HUES48 (cell line): ENCODE results near the gene TRH.

Source experiments
- H3K27ac ChIP-seq: one replicate; pipeline ENCODE4 v1.7.0; 2013; ENCODE audit warnings: low read depth, low read length, inconsistent platforms
- H3K27me3 ChIP-seq: 2 replicates; pipeline ENCODE4 v1.6.1; 2013; ENCODE audit warnings: mild to moderate bottlenecking, low read length; ENCODE audit not compliant: control insufficient read depth, insufficient read depth
- H3K36me3 ChIP-seq: 2 replicates; pipeline ENCODE4 v1.6.1; 2013; ENCODE audit warnings: low read length; ENCODE audit not compliant: control insufficient read depth, insufficient read depth
- H3K4me1 ChIP-seq: 2 replicates; pipeline ENCODE4 v1.6.1; 2013; ENCODE audit warnings: mild to moderate bottlenecking, low read length; ENCODE audit not compliant: control insufficient read depth, insufficient read depth
- H3K4me3 ChIP-seq: 2 replicates; pipeline ENCODE4 v1.5.1; 2013; ENCODE audit warnings: mild to moderate bottlenecking, low read depth, low read length
- H3K9ac ChIP-seq: 2 replicates; pipeline ENCODE4 v1.6.1; 2013; ENCODE audit warnings: mild to moderate bottlenecking, low read depth, low read length, moderate library complexity
- H3K9me3 ChIP-seq: 2 replicates; pipeline ENCODE4 v1.6.1; 2013; ENCODE audit warnings: low read length; ENCODE audit not compliant: control insufficient read depth, insufficient read depth

The TRH gene

DNA sequence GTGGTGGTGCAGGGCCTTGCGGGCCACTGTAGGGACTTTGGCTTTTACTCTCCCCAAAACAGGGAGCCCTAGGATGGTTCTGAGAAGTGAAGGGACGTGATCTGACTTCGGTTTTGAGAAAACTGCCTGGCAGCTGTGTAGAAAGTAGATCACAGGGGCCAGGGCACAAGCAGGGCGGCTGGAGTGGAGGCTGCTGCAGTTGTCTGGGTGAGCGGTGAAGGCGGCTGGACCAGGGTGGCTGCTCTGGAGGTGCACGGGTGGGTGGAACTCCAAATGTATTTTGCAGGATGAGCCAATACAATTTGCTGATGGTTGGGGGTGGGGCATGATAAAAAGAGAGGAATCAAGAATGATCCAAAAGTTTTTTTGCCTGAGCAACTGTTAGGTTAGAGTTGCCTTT, 29.8 kb upstream of the TRH start:
- H3K9me3 ChIP-seq = no peaks in the 10 kb centered on the region
- H3K36me3 ChIP-seq = no peaks in the 10 kb centered on the region
- H3K27ac ChIP-seq = no peak overlapping the region
- no peaks in the 10 kb centered on the region for H3K27me3 ChIP-seq
- H3K4me1 ChIP-seq = no peaks in the 10 kb centered on the region
- no peak overlapping the region for H3K4me3 ChIP-seq
- no peak overlapping the region for H3K9ac ChIP-seq

DNA sequence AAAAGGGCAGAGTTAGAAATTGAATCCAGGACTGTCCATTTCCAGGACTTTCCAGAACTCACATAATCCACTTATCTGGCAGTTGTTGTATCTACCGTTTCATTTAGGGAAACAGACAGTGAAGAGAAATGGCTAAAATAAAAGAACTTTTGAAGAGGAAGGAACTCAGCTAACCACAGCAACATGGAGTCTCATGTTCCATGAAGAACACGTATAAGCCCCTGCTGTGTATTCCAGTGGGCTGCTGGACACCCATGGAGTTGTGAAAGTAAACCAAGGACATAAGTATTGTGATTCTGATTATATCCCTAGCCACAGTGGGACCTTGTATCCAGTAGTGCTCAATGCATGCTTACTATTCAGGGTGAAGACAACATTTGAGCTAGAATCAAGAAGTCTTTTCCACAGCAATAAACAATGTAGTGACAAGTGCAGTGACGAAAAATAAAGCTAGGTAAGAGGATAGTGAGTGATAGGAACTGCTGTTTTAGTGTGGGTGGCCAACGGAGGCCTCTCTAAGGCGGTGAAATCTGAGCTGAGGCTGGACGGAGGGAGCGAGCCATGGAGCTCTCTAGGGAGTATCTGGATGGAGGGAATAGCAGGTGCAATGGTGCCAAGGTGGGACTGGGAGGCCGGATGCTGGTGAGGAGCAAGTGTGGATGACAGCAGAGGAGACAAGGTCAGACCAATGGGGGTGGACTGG, 26.8 kb upstream of the TRH start:
- Histone ChIP-seq H3K9ac (no peak overlapping the region), H3K36me3 (no peaks in the 10 kb centered on the region), H3K4me3 (no peak overlapping the region), H3K4me1 (no peaks in the 10 kb centered on the region), H3K27ac (no peak overlapping the region), H3K27me3 (no peaks in the 10 kb centered on the region), H3K9me3 (no peaks in the 10 kb centered on the region)

DNA sequence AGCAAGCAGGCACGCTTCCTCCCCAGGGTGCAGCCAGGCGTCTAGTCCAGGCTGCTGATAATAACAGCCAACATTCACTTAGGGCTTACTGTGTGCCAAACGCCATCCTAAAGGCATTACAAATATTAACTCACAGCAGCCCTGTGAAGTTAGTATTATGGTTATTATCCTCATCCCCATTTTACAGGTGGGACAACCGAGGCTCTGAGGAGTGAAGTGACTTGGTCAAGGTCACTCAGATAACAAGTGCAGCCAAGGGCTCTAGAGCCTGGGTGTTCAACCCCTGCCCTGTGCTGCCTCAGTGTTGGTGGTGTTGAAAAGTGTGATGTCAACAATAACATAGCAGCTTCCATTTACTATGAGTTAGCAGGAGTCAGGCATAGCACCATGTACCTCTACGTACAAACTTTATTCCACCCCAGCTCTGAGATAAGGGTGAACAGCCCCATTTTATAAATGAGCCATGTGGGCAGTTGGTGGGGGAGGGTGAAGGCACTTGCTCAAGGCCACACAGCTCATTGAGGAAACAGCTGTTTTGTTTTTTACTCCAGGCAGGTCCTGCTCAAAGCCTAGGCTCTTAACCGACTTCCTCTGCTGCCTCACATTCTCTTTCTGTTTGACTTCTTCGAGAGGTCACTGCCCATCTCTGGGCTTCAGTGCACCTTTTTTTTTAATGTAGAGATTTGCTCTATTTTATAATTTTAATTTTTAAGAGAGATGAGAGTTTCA, 24.0 kb upstream of the TRH start:
- H3K4me3 ChIP-seq = no peak overlapping the region
- H3K9me3 ChIP-seq = no peaks in the 10 kb centered on the region
- no peaks in the 10 kb centered on the region for H3K36me3 ChIP-seq
- no peak overlapping the region for H3K27ac ChIP-seq
- no peak overlapping the region for H3K9ac ChIP-seq
- no peaks in the 10 kb centered on the region; the same call in 1 of the 2 replicates for H3K27me3 ChIP-seq
- no peaks in the 10 kb centered on the region for H3K4me1 ChIP-seq

DNA sequence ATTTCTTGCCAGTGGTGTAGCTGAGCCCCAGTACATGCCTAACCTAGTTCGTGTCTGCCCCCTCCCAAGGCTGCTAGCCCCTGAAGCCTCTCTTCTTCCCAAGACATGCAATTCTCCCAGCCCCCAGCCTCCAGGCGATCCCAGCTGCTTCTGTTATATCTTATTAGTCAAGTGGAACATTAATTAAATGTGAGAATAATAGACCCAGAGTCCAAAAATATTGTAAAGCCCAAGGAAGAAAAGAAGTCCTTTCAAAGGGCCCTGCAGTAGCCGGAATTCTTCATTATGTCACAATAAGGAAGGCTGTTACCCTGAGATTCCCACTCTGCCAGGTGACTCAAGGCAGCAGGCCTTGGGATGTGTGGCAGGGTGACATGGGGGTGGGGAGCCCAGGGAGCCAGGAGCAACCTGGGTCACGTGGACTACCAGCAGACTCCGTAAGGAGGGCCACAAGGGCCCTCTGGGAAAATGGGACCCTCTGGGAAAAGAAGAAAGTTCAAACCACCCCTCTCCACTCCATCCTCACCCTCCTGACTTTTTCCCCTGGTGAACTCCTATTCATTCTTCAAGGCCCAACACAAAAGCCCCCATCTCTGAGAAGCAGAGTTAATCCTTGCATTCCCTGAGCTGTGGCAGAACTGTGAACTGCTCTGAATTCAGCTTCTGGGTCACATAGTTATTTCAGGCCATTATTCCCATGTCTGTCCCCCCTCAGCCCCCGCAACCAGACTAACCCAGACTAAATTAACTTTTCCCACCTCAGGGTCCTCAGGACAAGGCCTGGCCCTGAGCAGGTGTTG, 21.8 kb upstream of the TRH start:
- Histone ChIP-seq H3K4me3 (no peak overlapping the region), H3K36me3 (no peaks in the 10 kb centered on the region), H3K27ac (no peak overlapping the region), H3K9me3 (no peaks in the 10 kb centered on the region), H3K4me1 (no peaks in the 10 kb centered on the region), H3K9ac (no peak overlapping the region), H3K27me3 (peaks cover 4% of the 10 kb centered on the region; the same call in 1 of the 2 replicates)

DNA sequence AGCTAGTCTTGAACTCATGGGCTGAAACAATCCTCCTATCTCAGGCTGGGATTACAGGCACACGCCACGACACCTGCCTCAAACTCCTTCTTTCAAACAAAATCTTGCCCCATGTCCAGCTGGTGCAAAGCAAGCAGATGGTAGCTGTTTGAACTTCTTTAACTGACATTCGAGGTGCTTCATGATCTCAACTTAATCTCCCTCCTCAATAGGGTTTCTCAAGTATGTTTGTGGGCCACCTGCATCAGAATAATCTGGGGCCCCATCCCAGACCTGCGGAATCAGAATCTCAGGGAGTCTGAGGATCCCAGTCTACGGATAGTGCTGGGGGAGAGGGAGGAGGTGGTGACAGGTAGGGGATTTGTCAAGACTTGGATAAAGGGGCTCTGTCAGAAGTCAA, 20.9 kb upstream of the TRH start:
- Histone ChIP-seq H3K27ac (no peak overlapping the region), H3K4me1 (no peaks in the 10 kb centered on the region), H3K36me3 (no peaks in the 10 kb centered on the region), H3K4me3 (no peak overlapping the region), H3K9me3 (no peaks in the 10 kb centered on the region), H3K27me3 (peaks cover 4% of the 10 kb centered on the region; the same call in 1 of the 2 replicates), H3K9ac (no peak overlapping the region)

DNA sequence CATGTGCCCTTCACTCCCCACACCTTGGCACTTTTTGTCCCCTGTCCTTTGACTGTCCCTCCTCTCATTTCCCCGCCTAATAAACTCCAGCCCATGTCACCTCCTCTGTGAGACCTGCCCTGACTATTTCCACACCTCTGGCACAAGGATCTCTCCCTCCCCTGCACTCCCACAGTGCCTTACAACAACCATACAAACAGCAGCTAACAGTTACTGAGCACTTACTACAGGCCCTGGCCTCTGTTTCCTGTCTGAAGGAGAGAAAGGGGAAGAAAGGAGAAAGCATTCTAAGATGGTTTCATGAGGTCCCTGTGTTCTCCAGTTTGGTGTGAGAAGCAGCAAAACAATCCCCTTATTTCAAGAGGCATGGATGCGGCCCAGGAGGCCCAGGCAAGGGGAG, 20.0 kb upstream of the TRH start:
- Histone ChIP-seq H3K27me3 (peaks cover 4% of the 10 kb centered on the region; the same call in 1 of the 2 replicates), H3K4me1 (no peaks in the 10 kb centered on the region), H3K27ac (no peak overlapping the region), H3K9ac (no peak overlapping the region), H3K4me3 (no peak overlapping the region), H3K9me3 (no peaks in the 10 kb centered on the region), H3K36me3 (no peaks in the 10 kb centered on the region)

DNA sequence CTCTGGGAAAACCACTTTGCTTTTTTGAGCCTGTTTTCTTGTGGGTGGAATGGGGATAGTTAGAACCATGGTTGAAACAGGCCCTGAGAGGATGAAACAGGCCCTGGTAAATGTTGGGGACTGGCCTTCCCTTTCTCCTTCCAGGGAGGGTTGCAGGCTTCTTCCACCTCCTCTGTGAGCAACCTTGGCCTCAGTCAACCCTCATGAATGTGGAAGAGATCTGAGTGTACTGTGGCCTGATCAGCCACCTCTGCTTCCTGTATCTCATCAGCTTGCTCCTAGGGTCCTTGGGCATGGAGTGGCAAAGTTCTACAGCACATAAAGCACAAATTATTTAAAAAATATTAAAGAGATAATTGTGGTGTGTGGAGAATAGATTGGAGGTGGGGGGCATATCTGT, 17.6 kb upstream of the TRH start:
- Histone ChIP-seq H3K4me3 (no peak overlapping the region), H3K4me1 (no peaks in the 10 kb centered on the region), H3K36me3 (no peaks in the 10 kb centered on the region), H3K27me3 (peaks cover 4% of the 10 kb centered on the region; the same call in 1 of the 2 replicates), H3K9ac (no peak overlapping the region), H3K27ac (no peak overlapping the region), H3K9me3 (no peaks in the 10 kb centered on the region)

DNA sequence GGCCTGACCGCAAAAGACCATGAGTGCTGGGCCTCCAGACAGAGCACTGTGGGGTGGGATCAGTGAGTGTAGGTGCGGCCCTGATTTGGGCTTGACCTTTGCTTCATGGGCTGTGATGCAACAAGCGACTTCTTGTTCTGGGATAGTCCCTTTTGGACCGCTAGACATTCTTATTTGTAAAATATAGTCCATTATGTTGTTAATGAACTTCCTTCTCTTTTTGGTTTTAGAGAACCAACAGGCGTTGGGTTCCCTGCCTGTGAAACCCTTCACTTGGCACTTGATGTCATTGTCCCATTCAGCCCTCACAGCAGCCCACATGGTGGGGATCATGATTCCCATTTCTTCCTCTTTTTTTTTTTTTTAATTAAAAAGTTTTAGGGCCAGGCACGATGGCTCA, 15.8 kb upstream of the TRH start:
- peaks cover 4% of the 10 kb centered on the region; the same call in 1 of the 2 replicates for H3K27me3 ChIP-seq
- no peak overlapping the region for H3K9ac ChIP-seq
- no peaks in the 10 kb centered on the region for H3K9me3 ChIP-seq
- H3K4me1 ChIP-seq = no peaks in the 10 kb centered on the region
- no peak overlapping the region for H3K27ac ChIP-seq
- H3K36me3 ChIP-seq = no peaks in the 10 kb centered on the region
- H3K4me3 ChIP-seq = no peak overlapping the region

DNA sequence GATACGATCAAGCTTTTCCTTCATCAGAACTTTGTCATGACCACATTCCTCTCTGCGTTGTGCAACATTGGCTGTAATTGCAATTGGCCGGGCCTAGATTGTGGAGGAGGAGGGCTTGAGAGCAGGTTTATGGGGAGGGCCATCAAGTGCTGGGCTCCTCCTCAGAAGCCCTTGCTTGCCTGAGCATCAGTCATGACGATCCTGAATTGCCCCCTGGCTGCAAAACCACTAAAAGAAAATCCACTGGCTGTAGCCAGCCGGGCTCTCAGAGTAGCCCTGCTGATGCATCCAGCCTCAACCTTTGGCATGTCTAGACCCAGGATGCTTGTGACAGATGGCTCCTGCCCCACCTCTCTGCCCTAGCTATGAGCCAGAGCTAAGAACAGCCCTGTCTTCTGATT, 13.4 kb upstream of the TRH start:
- H3K36me3 ChIP-seq = no peaks in the 10 kb centered on the region
- H3K27ac ChIP-seq = no peak overlapping the region
- H3K9me3 ChIP-seq = no peaks in the 10 kb centered on the region
- no peak overlapping the region for H3K4me3 ChIP-seq
- H3K4me1 ChIP-seq = no peaks in the 10 kb centered on the region
- H3K9ac ChIP-seq = no peak overlapping the region
- H3K27me3 ChIP-seq = peaks cover 7% of the 10 kb centered on the region; the same call in 1 of the 2 replicates

DNA sequence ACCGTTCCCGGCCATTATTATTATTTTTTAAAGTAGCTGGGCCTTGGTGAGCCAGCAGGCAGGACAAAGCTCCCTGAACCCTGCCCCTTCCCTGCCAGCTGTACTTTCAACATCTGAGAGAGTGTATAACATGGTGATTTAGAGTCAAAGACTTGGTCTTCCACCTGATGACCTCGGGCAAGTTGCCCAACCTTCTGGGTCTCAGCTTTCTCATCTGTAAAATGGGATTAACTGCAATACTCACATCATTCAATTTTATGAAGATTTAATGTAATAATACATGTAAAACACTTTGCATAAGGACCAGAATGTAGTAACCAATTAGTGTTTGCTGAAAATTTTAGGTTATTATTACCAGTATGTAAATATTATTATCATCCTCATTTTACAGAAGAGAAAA, 11.9 kb upstream of the TRH start:
- no peaks in the 10 kb centered on the region for H3K9me3 ChIP-seq
- no peaks in the 10 kb centered on the region for H3K4me1 ChIP-seq
- H3K9ac ChIP-seq = no peak overlapping the region

DNA sequence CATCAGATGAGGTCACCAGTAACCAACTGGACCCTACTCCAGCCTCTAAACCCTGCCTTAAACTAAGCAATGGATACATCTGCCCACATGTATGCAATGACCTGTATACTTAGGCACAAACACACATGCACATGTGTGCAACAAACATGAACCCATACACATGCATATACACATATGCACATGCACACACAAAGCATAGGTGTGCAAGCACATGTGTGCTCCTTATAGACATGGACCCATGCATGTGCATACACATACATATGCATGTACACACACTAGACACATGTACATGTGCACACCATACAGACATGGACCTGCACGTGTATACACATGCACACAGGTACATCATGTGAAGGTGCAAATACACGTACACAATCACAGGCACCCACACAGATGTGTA, 8.6 kb upstream of the TRH start:
- H3K27me3 ChIP-seq = peaks cover 54% of the 10 kb centered on the region
- no peak overlapping the region for H3K9ac ChIP-seq

More for the DNA sequence above, 11.9 kb upstream of the TRH start:
- H3K4me3 ChIP-seq = no peak overlapping the region
- no peak overlapping the region for H3K27ac ChIP-seq
- no peaks in the 10 kb centered on the region for H3K36me3 ChIP-seq
- peaks cover 20% of the 10 kb centered on the region for H3K27me3 ChIP-seq

More for the DNA sequence above, 8.6 kb upstream of the TRH start:
- Histone ChIP-seq H3K9me3 (no peaks in the 10 kb centered on the region), H3K27ac (no peak overlapping the region), H3K36me3 (no peaks in the 10 kb centered on the region), H3K4me3 (no peak overlapping the region), H3K4me1 (no peaks in the 10 kb centered on the region)
